H9 (cell line): ENCODE results near the gene ARHGAP26. TPM values are rescaled to one million over a fixed set of nuclear protein-coding genes. Genes with fewer than 3 reads are reported as not detected.

Experiments used
- DNase-seq: peaks from one replicate; pipeline ENCODE4 v3.0.0-alpha.2; 2017
- H2AFZ ChIP-seq: one replicate; pipeline ENCODE4 v1.6.1; 2013; ENCODE audit warnings: mild to moderate bottlenecking, low read length, control low read depth, moderate library complexity
- H2AK5ac ChIP-seq: 2 replicates; pipeline ENCODE4 v1.6.1; 2013; ENCODE audit warnings: low read length, control low read depth, mixed read lengths; ENCODE audit not compliant: insufficient read length
- H2BK120ac ChIP-seq: one replicate; pipeline ENCODE4 v1.6.1; 2013; ENCODE audit warnings: low read depth, mild to moderate bottlenecking, low read length, control low read depth, inconsistent platforms; ENCODE audit not compliant: poor library complexity, severe bottlenecking
- H2BK12ac ChIP-seq: 2 replicates; pipeline ENCODE4 v1.6.1; 2013; ENCODE audit warnings: low read length, control low read depth, mixed read lengths, low read depth; ENCODE audit not compliant: insufficient read length
- H2BK15ac ChIP-seq: 2 replicates; pipeline ENCODE4 v1.6.1; 2013; ENCODE audit warnings: low read depth, low read length, control low read depth
- H2BK20ac ChIP-seq: one replicate; pipeline ENCODE4 v1.6.1; 2013; ENCODE audit warnings: low read depth, mild to moderate bottlenecking, low read length, control low read depth, inconsistent platforms; ENCODE audit not compliant: poor library complexity, severe bottlenecking
- H2BK5ac ChIP-seq: 2 replicates; pipeline ENCODE4 v1.6.1; 2013; ENCODE audit warnings: low read length, control low read depth, mixed read lengths; ENCODE audit not compliant: insufficient read length
- H3K14ac ChIP-seq: 2 replicates; pipeline ENCODE4 v1.6.1; 2013; ENCODE audit warnings: low read length, control low read depth; ENCODE audit not compliant: insufficient read depth
- H3K18ac ChIP-seq: 2 replicates; pipeline ENCODE4 v1.6.1; 2013; ENCODE audit warnings: low read depth, mild to moderate bottlenecking, mixed read lengths, low read length, control low read depth; ENCODE audit not compliant: insufficient read length
- H3K23ac ChIP-seq: 2 replicates; pipeline ENCODE4 v1.6.1; 2013; ENCODE audit warnings: low read length, control low read depth, mixed read lengths, low read depth; ENCODE audit not compliant: insufficient read length
- H3K23me2 ChIP-seq: 2 replicates; pipeline ENCODE4 v1.6.1; 2013; ENCODE audit warnings: low read depth, mild to moderate bottlenecking, mixed read lengths, low read length, control low read depth; ENCODE audit not compliant: insufficient read length, poor library complexity, severe bottlenecking
- H3K27ac ChIP-seq: 2 replicates; pipeline ENCODE4 v1.5.1; 2013; ENCODE audit warnings: low read length, control low read depth, mixed read lengths, low read depth; ENCODE audit not compliant: insufficient read length
- H3K27me3 ChIP-seq: 2 replicates; pipeline ENCODE4 v1.6.1; 2013; ENCODE audit warnings: low read length, control low read depth, inconsistent platforms; ENCODE audit not compliant: insufficient read depth
- H3K4ac ChIP-seq: 2 replicates; pipeline ENCODE4 v1.6.1; 2013; ENCODE audit warnings: low read depth, mild to moderate bottlenecking, control low read depth, inconsistent platforms, low read length, moderate library complexity
- H3K4me1 ChIP-seq: 2 replicates; pipeline ENCODE4 v1.6.1; 2013; ENCODE audit warnings: low read length, control low read depth, inconsistent platforms; ENCODE audit not compliant: insufficient read depth
- H3K4me2 ChIP-seq: 2 replicates; pipeline ENCODE4 v1.6.1; 2013; ENCODE audit warnings: low read length, control low read depth, mixed read lengths; ENCODE audit not compliant: insufficient read length, insufficient read depth
- H3K56ac ChIP-seq: 2 replicates; pipeline ENCODE4 v1.6.1; 2013; ENCODE audit warnings: low read depth, mild to moderate bottlenecking, mixed read lengths, low read length, control low read depth; ENCODE audit not compliant: insufficient read length
- H3K79me1 ChIP-seq: 2 replicates; pipeline ENCODE4 v1.6.1; 2013; ENCODE audit warnings: low read depth, mild to moderate bottlenecking, moderate library complexity, low read length, control low read depth, inconsistent platforms; ENCODE audit not compliant: insufficient read depth, poor library complexity, severe bottlenecking
- H3K79me2 ChIP-seq: 2 replicates; pipeline ENCODE4 v1.6.1; 2013; ENCODE audit warnings: low read length, control low read depth, inconsistent platforms; ENCODE audit not compliant: insufficient read depth
- H3K9ac ChIP-seq: 2 replicates; pipeline ENCODE4 v1.6.1; 2013; ENCODE audit warnings: low read length, control low read depth, mixed read lengths; ENCODE audit not compliant: insufficient read length; ENCODE audit errors: extremely low read depth
- H3K9me3 ChIP-seq: one replicate; pipeline ENCODE4 v1.6.1; 2013; ENCODE audit warnings: low read depth, low read length, inconsistent platforms; ENCODE audit not compliant: control insufficient read depth
- H3T11ph ChIP-seq: one replicate; pipeline ENCODE4 v1.6.1; 2013; ENCODE audit warnings: mild to moderate bottlenecking, low read length, control low read depth, inconsistent platforms
- H4K20me1 ChIP-seq: one replicate; pipeline ENCODE4 v1.6.1; 2013; ENCODE audit not compliant: control insufficient read depth, insufficient read length, insufficient read depth
- H4K5ac ChIP-seq: 2 replicates; pipeline ENCODE4 v1.6.1; 2013; ENCODE audit warnings: low read depth, mild to moderate bottlenecking, mixed read lengths, low read length, control low read depth; ENCODE audit not compliant: insufficient read length
- H4K8ac ChIP-seq: replicated peaks from 2 replicates; pipeline ENCODE4 v1.6.1; 2013; ENCODE audit warnings: low read length, control low read depth, mixed read lengths, low read depth; ENCODE audit not compliant: insufficient read length
- H4K91ac ChIP-seq: 2 replicates; pipeline ENCODE4 v1.6.1; 2013; ENCODE audit warnings: low read depth, mild to moderate bottlenecking, moderate library complexity, mixed read lengths, low read length, control low read depth; ENCODE audit not compliant: insufficient read length
- H3K27ac Mint-ChIP-seq, 3 experiments: 2 replicates in 2 of 3; 3 replicates in 1 of 3; pipeline ENCODE4 v1.8.0; 2020 to 2021; ENCODE audit warnings: mixed read lengths in 3 of 3, mild to moderate bottlenecking in 1 of 3, moderate library complexity in 1 of 3
- H3K27me3 Mint-ChIP-seq: 2 replicates; pipeline ENCODE4 v1.8.0; 2021; ENCODE audit warnings: low read depth, mild to moderate bottlenecking, moderate library complexity, mixed read lengths
- H3K36me3 Mint-ChIP-seq, 3 experiments: 2 replicates in 2 of 3; 3 replicates in 1 of 3; pipeline ENCODE4 v1.8.0; 2020 to 2021; ENCODE audit warnings: low read depth in 3 of 3, mixed read lengths in 3 of 3; ENCODE audit not compliant: insufficient read depth in 1 of 3
- H3K4me1 Mint-ChIP-seq, 2 experiments: 2 replicates each; pipeline ENCODE4 v1.8.0; 2020; ENCODE audit warnings: mixed read lengths in 2 of 2
- H3K4me3 Mint-ChIP-seq, 2 experiments: 2 replicates in 1 of 2; 3 replicates in 1 of 2; pipeline ENCODE4 v1.8.0; 2020 to 2021; ENCODE audit warnings: mild to moderate bottlenecking in 2 of 2, mixed read lengths in 2 of 2, moderate library complexity in 1 of 2
- H3K9me3 Mint-ChIP-seq, 2 experiments: 2 replicates in 1 of 2; 3 replicates in 1 of 2; pipeline ENCODE4 v1.8.0; 2020; ENCODE audit warnings: mild to moderate bottlenecking in 2 of 2, mixed read lengths in 2 of 2, moderate library complexity in 1 of 2
- WGBS: extraction: QIAGEN DNeasy Blood & Tissue Kit; methylation state at CpG from one replicate; pipeline ENCODE4 v1.1.7; 2013; ENCODE audit warnings: missing lambda C conversion rate, low lambda C conversion rate, mixed read lengths; ENCODE audit not compliant: insufficient read length; ENCODE audit errors: extremely low coverage; 5-methylcytosine and 5-hydroxymethylcytosine counted together
- total RNA-seq: library from RNA; stranded (reverse); gene quantifications from 2 replicates; pipeline ENCODE4 v1.2.1, GENCODE V29; 2021
- TF ChIP-seq, protein P1 (sequence below): fragments of 200-600 bp; sonication (generic); conservative IDR thresholded peaks from 3 replicates; pipeline ENCODE4 v1.8.0; 2021; ENCODE audit warnings: antibody characterized with exemption, mild to moderate bottlenecking

The ARHGAP26 gene
- total RNA-seq, 1 experiment from 2014 or later, result 13.8 TPM

DNA sequence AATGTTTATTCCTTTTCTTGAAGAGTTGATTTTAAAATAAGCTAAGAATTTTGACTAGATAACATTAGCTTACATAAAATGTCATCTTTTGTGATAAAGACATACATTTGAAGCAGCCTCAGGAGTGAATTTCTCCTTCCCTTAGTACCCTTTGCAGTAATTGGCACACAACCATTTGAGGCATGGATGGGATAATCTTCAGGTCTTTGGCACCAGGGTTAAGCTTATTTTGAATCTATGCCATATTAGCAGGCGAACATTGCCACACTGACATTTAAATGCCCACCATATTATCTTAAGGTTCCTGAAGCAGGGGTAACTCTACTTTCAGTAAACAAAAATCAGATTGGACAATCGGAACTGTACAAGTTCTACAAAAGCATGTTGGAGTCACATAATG, 507.4 kb downstream of the ARHGAP26 start:
- Histone ChIP-seq H2BK5ac (no peak overlapping the region), H3K56ac (no peak overlapping the region), H2AFZ (no peak overlapping the region), H3K9me3 (no peaks in the 10 kb centered on the region), H2BK15ac (no peak overlapping the region), H3K79me1 (no peaks in the 10 kb centered on the region), H4K20me1 (no peaks in the 10 kb centered on the region), H3K4ac (no peak overlapping the region), H4K8ac (no peak overlapping the region), H2AK5ac (no peak overlapping the region), H3K18ac (no peak overlapping the region), H3K4me1 (peaks cover 5% of the 10 kb centered on the region; the same call in 1 of the 2 replicates), H3K4me2 (no peak overlapping the region), H4K5ac (no peak overlapping the region), H2BK120ac (no peak overlapping the region), H3K27me3 (no peaks in the 10 kb centered on the region), H3K27ac (no peak overlapping the region), H2BK12ac (no peak overlapping the region), H3K14ac (no peak overlapping the region), H3K79me2 (no peaks in the 10 kb centered on the region), H2BK20ac (no peak overlapping the region), H3T11ph (no peak overlapping the region), H3K23ac (no peak overlapping the region), H3K9ac (no peak overlapping the region), H4K91ac (no peak overlapping the region), H3K23me2 (no peaks in the 10 kb centered on the region)
- no peak for DNase-seq
- Mint-ChIP-seq H3K36me3 (no peaks in the 10 kb centered on the region; a peak in 1 of 7 replicates), H3K4me1 (peaks cover 14 to 15% of the 10 kb centered on the region in 2 experiments), H3K9me3 (no peaks in the 10 kb centered on the region), H3K27me3 (no peaks in the 10 kb centered on the region), H3K27ac (no peak overlapping the region), H3K4me3 (no peak overlapping the region)
- no CpG with 5 or more reads among the region's 2 CpGs for WGBS
- TF ChIP-seq, protein P1, sequence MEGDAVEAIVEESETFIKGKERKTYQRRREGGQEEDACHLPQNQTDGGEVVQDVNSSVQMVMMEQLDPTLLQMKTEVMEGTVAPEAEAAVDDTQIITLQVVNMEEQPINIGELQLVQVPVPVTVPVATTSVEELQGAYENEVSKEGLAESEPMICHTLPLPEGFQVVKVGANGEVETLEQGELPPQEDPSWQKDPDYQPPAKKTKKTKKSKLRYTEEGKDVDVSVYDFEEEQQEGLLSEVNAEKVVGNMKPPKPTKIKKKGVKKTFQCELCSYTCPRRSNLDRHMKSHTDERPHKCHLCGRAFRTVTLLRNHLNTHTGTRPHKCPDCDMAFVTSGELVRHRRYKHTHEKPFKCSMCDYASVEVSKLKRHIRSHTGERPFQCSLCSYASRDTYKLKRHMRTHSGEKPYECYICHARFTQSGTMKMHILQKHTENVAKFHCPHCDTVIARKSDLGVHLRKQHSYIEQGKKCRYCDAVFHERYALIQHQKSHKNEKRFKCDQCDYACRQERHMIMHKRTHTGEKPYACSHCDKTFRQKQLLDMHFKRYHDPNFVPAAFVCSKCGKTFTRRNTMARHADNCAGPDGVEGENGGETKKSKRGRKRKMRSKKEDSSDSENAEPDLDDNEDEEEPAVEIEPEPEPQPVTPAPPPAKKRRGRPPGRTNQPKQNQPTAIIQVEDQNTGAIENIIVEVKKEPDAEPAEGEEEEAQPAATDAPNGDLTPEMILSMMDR, result no peak

Other genes starting within 250 kb of the ARHGAP26 start
- 3.2 and 4.6 TPM in 2 replicates for gene FGF1, start 84.3 kb upstream of the ARHGAP26 start, total RNA-seq